Bronchial epithelial cell (primary cell): Measurements from ENCODE around the gene DSE. TPM values are rescaled to one million over a fixed set of nuclear protein-coding genes. Genes with fewer than 3 reads are reported as not detected.
A peak's percentile ranks its signal among the peaks of the same experiment; 100 is the strongest.
"Not testable (repeated sequence)": the region's sequence is repeated elsewhere in the genome, so short reads cannot be mapped to it uniquely, and the experiment has no call there.

Source experiments
- DNase-seq: peaks from one replicate; pipeline ENCODE4 v3.0.0-alpha.2; 2010; ENCODE audit warnings: low read depth
- FAIRE-seq: peaks from 2 replicates; lab custom pipeline; 2011; peaks lifted over from hg19 to GRCh38; lab: Jason Lieb, UNC
- H3K27me3 ChIP-seq: 2 replicates; pipeline ENCODE4 v1.5.1; 2011; ENCODE audit warnings: low read length; ENCODE audit not compliant: control insufficient read depth, insufficient read depth
- H3K36me3 ChIP-seq: 2 replicates; pipeline ENCODE4 v1.5.1; 2011; ENCODE audit warnings: low read length; ENCODE audit not compliant: control insufficient read depth, insufficient read depth
- H3K4me3 ChIP-seq: 2 replicates; pipeline ENCODE4 v1.5.1; 2011; ENCODE audit warnings: mild to moderate bottlenecking, low read depth, low read length, control low read depth
- total RNA-seq: library from RNA; depleted of rRNA; stranded (reverse); fragments of >200 nt; gene quantifications from 2 replicates; pipeline ENCODE4 v1.2.1, GENCODE V29; 2014
- TF ChIP-seq, protein P1 (sequence below): IDR thresholded peaks from 2 replicates; pipeline ENCODE4 v1.5.1; 2011; ENCODE audit warnings: mild to moderate bottlenecking, moderate library complexity, low read length, control low read depth, inconsistent platforms; ENCODE audit not compliant: insufficient read depth, severe bottlenecking

DSE gene
- total RNA-seq, 1 donor from 2014 or later: 100 TPM

DNA sequence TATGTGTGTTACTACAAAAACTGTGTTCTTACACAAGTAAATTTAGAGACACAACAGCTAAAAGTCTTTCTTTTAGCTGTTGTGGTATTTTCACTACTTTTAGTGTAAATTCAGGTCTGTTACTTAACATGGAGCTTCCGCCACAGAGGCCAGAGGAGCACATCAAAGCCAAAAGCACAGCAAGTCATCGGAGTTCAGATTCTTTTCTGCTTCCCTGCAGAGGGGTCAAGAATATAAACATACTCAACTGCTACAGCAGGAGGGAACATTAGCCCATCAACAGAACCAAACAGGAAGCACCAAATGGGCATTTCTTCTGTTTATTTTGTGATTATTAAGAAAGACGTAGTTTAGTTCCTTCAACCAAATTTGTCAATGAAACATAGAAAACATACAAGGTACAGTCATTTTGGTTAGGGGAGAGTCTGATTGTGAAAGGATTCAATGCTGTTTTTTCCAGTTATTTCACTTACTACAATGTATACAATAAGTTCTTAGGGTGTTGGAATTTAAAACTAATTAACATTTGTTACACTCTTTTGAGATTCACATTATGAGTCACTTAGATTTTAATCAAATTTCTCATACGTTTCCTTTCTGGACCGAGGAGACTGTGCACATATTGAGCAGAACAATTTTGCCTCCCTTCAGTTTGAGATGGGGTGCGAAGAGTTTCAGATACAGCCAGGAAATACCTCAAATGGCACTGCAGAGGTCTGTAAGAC lies 42.8 kb upstream of the DSE start:
- Histone ChIP-seq H3K36me3 (no peaks in the 10 kb centered on the region), H3K27me3 (no peaks in the 10 kb centered on the region), H3K4me3 (no peak overlapping the region)
- FAIRE-seq (no peak), DNase-seq (no peak)
- TF ChIP-seq, protein P1, sequence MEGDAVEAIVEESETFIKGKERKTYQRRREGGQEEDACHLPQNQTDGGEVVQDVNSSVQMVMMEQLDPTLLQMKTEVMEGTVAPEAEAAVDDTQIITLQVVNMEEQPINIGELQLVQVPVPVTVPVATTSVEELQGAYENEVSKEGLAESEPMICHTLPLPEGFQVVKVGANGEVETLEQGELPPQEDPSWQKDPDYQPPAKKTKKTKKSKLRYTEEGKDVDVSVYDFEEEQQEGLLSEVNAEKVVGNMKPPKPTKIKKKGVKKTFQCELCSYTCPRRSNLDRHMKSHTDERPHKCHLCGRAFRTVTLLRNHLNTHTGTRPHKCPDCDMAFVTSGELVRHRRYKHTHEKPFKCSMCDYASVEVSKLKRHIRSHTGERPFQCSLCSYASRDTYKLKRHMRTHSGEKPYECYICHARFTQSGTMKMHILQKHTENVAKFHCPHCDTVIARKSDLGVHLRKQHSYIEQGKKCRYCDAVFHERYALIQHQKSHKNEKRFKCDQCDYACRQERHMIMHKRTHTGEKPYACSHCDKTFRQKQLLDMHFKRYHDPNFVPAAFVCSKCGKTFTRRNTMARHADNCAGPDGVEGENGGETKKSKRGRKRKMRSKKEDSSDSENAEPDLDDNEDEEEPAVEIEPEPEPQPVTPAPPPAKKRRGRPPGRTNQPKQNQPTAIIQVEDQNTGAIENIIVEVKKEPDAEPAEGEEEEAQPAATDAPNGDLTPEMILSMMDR: no peak

DNA sequence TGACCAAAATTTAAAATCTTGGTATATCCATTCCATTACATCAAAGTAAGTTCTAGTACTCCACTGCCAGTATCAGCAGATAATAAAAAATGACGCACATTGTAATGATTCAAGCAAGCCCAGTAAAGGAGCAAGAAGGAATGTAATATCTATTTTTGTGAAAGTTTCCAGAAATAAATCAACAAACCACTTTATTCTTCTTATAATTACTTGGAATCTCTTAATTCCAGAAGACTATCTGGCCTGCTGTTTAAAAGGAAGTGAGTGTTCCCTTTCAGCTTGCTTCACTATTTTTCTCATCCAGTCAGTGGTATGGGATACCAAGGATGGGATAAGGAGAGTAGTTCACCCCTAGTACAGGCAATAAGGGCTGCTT lies 42.2 kb upstream of the DSE start:
- DNase-seq: no peak
- H3K4me3 ChIP-seq: no peak overlapping the region
- H3K36me3 ChIP-seq: no peaks in the 10 kb centered on the region
- no peaks in the 10 kb centered on the region for H3K27me3 ChIP-seq
- TF ChIP-seq, protein P1: no peak
- FAIRE-seq: no peak

DNA sequence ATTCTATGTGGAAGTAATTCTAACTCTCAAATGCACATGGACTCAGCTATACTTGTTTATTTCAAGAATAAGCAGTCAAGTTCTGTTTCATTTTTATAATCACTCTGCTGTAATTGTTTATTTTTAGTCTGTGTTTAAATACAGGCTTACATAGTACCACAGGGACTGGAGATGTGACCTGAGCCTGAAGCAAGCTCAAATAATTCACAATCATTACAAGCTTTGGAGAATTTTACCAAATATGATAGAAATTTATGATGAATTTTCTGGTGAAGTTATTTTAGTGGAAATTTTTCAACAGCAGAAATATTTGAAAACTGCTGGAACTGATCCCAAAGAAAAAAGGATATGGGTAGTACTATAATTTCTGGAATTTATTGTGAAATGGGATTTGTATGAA lies 41.6 kb upstream of the DSE start:
- H3K4me3 ChIP-seq: no peak overlapping the region
- TF ChIP-seq, protein P1: no peak
- DNase-seq (no peak), FAIRE-seq (no peak)
- H3K27me3 ChIP-seq: no peaks in the 10 kb centered on the region
- no peaks in the 10 kb centered on the region for H3K36me3 ChIP-seq

DNA sequence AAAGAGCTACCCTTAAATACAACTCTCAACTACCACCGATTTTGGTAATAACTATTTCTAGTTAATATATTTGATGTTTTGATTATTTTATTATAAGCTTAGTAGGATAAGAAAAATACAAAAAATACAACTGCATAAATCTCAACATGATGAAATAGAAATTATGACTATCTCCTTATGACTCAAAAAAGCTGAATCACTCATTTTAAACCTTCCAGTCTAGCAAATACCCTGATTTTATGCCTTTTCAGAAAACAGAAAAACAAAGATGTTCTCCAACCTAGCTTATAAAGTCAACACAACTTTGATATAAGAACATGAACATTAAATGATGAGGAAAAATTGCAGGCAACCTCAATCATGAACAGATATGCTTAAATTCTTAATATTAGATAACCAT lies 40.2 kb upstream of the DSE start:
- Histone ChIP-seq H3K36me3 (no peaks in the 10 kb centered on the region), H3K27me3 (no peaks in the 10 kb centered on the region), H3K4me3 (no peak overlapping the region)
- peak; percentile 69 for DNase-seq
- TF ChIP-seq, protein P1: no peak
- FAIRE-seq: no peak

DNA sequence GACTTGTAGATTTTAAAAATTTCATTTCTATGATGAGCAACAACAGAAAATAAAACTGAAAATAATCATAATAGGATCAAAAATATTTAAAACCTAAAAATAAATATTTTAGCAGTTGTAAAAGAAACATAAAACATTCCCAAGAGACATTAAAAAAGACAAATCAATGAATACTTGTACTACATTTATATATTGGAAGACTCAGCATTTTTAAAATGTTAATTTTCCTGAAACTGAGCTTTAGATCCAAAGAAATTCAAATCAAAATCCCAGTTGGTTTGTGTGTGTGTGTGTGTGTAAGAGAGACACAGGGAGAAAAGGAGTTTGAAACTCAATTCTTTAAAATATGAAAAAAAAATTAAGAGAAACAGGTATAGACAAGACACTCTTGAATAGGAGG lies 38.7 kb upstream of the DSE start:
- no peak for FAIRE-seq
- DNase-seq: no peak
- TF ChIP-seq, protein P1: no peak
- Histone ChIP-seq H3K27me3 (no peaks in the 10 kb centered on the region), H3K36me3 (no peaks in the 10 kb centered on the region), H3K4me3 (no peak overlapping the region)

DNA sequence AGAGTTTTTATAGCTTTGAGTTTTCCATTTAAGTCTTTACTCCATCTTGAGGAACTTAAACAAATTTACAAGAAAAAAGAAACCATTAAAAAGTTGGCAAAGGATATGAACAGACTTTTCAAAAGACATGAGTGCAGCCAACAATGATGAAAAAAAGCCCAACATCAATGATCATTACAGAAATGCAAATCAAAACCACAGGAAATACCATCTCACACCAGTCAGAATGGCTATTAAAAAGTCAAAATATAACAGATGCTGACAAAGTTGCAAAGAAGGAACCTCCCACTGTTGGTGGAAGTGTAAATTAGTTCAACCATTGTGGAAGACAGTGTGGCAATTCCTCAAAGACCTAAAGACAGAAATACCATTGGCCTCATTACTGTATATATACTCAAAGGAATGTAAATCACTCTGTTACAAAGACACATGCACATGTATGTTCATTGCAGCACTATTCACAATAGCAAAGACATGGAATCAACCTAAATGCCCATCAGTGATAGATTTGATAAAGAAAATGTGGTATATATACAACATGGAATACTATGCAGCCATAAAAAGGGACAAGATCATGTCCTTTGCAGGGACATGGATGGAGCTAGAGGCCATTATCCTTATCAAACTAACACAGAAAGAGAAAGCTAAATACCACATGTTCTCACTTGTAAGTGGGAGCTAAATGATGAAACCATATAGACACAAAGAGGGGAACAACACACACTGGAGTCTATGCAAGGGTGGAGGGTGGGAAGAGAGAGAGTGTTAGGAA lies 35.9 kb upstream of the DSE start:
- H3K4me3 ChIP-seq, FAIRE-seq, H3K27me3 ChIP-seq: not testable (repeated sequence)

More for the DNA sequence above, 35.9 kb upstream of the DSE start:
- H3K36me3 ChIP-seq: not testable (repeated sequence)
- peak; percentile 11 for DNase-seq
